Mucosa of rectum (tissue), 2 donors: ENCODE data around the gene CES2.

ENCODE experiments used
- H3K27ac ChIP-seq, 2 donors: one replicate each; pipeline ENCODE4 v1.7.0; 2013; ENCODE audit warnings: inconsistent platforms in 2 of 2, low read depth in 2 of 2, low read length in 2 of 2
- H3K27me3 ChIP-seq, 2 donors: one replicate each; pipeline ENCODE4 v1.7.0; 2013; ENCODE audit warnings: low read length in 2 of 2; ENCODE audit not compliant: control insufficient read depth in 2 of 2, insufficient read depth in 2 of 2
- H3K36me3 ChIP-seq, 2 donors: one replicate each; pipeline ENCODE4 v1.7.0; 2013; ENCODE audit warnings: low read length in 2 of 2; ENCODE audit not compliant: control insufficient read depth in 2 of 2, insufficient read depth in 2 of 2
- H3K4me1 ChIP-seq, 2 donors: one replicate each; pipeline ENCODE4 v1.7.0; 2013; ENCODE audit warnings: low read length in 2 of 2, mild to moderate bottlenecking in 1 of 2; ENCODE audit not compliant: control insufficient read depth in 2 of 2, insufficient read depth in 2 of 2
- H3K4me3 ChIP-seq, 2 donors: one replicate each; pipeline ENCODE4 v1.7.0; 2013; ENCODE audit warnings: low read length in 2 of 2
- H3K9ac ChIP-seq, 2 donors: one replicate each; pipeline ENCODE4 v1.7.0; 2013; ENCODE audit warnings: low read length in 2 of 2, low read depth in 1 of 2, mild to moderate bottlenecking in 1 of 2
- H3K9me3 ChIP-seq, 2 donors: one replicate each; pipeline ENCODE4 v1.7.0; 2013; ENCODE audit warnings: low read length in 2 of 2; ENCODE audit not compliant: control insufficient read depth in 2 of 2
- donor health status: healthy.
- donor health status: Normal muscosa, but diverticular disease.

The CES2 gene

DNA sequence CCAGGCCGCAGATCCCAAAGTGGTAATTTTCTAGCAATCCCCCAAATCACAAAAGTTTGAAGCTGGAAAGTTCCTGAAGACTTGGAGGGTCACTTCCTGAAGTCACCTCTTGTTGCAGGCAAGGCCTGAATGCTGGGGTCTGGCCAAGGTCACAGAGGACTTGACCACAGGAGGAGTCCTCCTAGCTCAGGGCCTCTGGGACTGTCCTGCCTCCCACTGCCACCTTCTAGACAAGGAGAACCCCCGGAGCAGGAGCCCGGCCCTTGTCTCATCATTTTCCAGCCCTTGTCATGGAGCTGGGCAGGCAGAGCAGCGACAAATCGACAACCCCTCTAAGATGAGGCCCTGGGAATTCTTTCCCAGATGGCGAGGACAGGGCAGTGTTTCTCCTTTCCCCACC, 17.0 kb upstream of the CES2 start:
- Histone ChIP-seq H3K4me3 (no peak overlapping the region), H3K27ac (no peak overlapping the region)

DNA sequence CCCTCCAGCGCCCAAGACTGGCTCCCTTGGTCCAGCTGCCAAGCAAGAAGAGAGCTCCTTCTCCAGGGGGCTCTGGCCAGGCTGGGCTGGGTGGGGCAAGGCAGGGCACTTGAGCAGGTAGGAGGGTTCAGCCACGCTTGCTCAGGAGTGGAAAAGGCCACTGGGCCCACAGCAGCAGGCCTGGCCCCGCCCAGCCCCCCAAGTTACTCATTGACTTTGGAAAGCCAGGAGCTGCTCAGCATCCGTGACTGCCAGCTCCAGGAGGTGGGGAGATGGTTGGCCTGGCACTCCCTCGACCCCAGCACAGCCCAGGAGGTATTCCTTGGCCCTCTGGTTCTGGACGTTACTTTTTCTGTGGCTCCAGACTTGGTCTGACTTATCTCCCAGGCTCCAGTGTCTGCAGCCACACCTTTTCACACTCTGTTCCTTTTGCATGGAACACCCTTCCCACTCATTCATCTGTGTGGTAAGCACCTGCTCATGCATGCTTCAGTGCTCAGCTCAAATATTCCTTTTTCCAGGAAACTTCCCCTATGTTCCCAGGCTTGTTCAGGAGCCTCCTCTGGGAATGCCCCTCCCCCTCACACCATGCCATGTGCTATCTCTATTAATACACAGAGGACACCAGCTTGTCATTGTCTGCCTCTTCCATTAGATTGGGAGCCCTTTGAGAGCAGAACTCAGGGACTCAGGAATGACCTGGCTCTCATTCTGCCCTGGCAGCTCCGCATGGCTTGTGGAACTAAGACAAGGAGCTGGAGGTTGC, 16.3 kb upstream of the CES2 start, which contains the start of gene CDH16:
CDH16 (minus strand) TSS at position 83 of the 766 bp plus-strand sequence. CDS start 820 bp downstream, outside the sequence.
- no peak within 1 kb of the TSS for H3K4me3 ChIP-seq
- H3K9ac ChIP-seq: no peak within 1 kb of the TSS
- no peak within 1 kb of the TSS for H3K27ac ChIP-seq
- no peaks in the 10 kb centered on the region for H3K9me3 ChIP-seq
- H3K27me3 ChIP-seq: peaks cover 0 to 8% of the 10 kb centered on the region in 2 donors
- peaks cover 9 to 10% of the 10 kb centered on the region in 2 donors for H3K4me1 ChIP-seq
- H3K36me3 ChIP-seq: no peaks in the 10 kb centered on the region

More for the DNA sequence above, 17.0 kb upstream of the CES2 start:
- H3K27me3 ChIP-seq: peaks cover 0 to 3% of the 10 kb centered on the region in 2 donors
- H3K4me1 ChIP-seq: peaks cover 3 to 6% of the 10 kb centered on the region in 2 donors
- no peaks in the 10 kb centered on the region for H3K9me3 ChIP-seq
- no peak overlapping the region for H3K9ac ChIP-seq
- H3K36me3 ChIP-seq: no peaks in the 10 kb centered on the region

DNA sequence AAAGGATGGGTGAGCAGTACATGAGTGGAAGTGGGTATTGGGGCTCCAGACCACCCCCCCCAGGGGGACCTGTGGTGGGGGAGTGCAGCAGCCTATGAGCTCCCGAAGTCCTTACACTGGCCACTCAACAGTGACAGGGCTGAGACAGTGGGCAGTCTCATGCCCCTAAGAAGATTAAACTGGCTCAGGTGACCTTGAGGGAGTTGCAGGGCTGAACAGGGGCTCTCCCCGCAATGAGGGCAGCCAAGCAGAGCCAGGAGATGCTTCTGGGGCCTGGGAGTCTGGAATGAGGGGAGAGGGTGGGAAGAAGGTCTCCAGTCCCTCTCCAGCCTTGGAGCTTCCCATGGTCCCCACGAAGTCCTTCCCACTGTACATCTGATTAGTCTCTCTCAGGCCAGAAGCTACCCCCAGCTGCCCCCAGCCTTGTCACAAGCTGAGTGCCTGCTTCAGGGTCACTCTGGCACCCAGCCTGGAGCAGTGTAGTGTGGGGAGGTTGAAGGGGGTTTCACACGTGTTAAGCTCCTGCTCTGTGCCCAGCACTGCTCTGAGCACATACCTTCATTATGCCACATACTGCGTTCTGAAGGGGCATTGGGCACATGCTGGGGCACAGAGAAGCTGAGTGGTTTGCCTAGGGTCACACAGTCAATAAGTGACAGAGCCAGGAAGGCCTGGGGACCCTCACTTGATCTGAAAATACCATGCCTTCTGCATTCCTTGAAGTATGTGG, 15.6 kb upstream of the CES2 start:
- Histone ChIP-seq H3K4me1 (peaks cover 12 to 15% of the 10 kb centered on the region in 2 donors), H3K9me3 (no peaks in the 10 kb centered on the region), H3K4me3 (no peak overlapping the region), H3K36me3 (no peaks in the 10 kb centered on the region), H3K27ac (no peak overlapping the region), H3K9ac (no peak overlapping the region), H3K27me3 (peaks cover 2 to 11% of the 10 kb centered on the region in 2 donors)

DNA sequence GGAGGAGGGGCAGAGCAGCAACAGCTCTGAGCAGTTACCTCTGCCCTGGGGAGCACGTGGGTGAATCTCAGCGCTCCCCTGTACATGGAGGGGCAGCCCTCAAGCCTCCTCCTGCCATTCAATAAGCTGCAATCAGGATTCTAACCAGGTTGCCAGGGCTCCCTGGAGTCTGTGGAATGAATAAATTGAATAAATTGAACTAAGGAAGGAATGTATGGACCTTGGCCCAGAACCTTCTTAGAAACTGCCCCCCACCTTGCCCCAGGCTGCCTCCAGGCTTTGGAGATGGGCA, 15.1 kb upstream of the CES2 start:
- Histone ChIP-seq H3K27ac (no peak overlapping the region), H3K27me3 (peaks cover 2 to 13% of the 10 kb centered on the region in 2 donors), H3K9ac (no peak overlapping the region), H3K4me3 (no peak overlapping the region), H3K36me3 (no peaks in the 10 kb centered on the region), H3K9me3 (no peaks in the 10 kb centered on the region), H3K4me1 (peaks cover 12 to 16% of the 10 kb centered on the region in 2 donors)

DNA sequence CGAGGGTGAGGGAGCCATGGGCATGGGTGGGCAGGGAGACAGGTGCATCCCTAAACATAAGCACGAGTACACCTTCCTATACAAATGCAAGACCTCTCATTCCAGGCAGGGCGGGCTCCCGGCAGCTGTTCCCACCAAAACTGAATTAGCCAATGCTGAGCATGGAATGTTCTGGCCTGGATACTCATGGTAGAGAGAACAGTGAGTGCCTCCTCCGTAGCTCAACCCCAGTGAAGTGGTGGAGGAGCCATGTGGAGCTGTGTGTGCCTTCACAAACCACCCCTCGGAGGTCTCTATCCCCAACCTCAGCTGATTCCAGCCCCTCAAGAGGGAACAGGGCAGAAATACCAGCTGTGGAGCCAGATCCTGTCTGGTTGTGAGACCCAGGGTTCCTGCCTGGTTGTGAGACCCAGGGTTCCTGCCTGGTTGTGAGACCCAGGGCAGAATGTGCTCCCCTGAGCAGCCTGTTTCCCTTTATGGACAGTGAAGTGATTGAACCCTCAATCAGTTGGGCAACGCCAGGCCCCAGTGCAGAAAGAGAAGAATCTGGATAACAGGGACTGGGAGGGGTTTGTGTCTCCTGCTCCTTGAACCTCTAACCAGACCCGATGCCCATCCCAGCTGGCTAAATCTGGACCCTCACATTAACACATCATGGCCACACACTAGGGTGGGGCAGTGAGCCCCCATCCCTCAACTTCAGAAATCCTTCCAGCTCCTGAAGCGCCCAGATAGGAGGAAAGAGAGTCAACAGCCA, 14.2 kb upstream of the CES2 start:
- Histone ChIP-seq H3K4me3 (no peak overlapping the region), H3K36me3 (no peaks in the 10 kb centered on the region), H3K4me1 (peaks cover 16 to 18% of the 10 kb centered on the region in 2 donors), H3K27me3 (peaks cover 3 to 14% of the 10 kb centered on the region in 2 donors), H3K27ac (no peak overlapping the region), H3K9me3 (no peaks in the 10 kb centered on the region), H3K9ac (no peak overlapping the region)

DNA sequence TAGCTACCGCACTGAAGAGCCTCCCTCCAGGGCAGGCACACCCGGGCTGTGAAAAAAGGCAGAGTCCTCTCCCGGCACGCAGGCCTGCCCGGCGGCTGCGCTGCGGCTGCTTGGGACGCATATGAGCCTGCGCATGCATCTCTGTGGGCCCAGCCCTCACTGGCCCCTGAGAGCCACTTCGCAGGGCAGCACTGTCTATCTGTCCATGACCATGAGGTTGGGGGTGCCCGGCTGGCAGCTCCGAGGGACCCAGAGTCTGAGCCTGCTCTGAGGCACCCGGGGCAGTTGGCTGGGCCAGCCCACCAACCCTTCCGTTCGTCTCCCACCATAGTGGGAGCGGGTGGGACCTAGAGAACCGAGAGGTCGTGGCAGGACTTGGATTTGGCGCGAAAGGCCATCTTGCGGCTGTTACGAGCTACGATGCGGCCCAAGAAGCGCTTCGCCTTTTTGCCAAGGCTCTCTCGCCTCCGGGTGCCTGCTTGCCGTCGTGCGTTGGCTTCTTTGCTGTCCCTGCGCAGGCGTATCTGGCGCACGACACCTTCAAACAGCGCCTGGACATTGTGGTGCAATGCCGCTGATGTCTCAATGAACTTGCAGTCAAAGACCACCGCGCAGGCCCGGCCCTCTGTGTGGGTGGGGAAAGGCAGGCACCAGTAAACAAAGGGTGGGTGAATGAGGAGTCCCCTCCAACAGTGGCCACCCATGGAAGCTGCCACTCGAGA, 13.4 kb upstream of the CES2 start:
- Histone ChIP-seq H3K27ac (no peak overlapping the region), H3K4me1 (peaks cover 16 to 19% of the 10 kb centered on the region in 2 donors), H3K27me3 (peaks cover 3 to 14% of the 10 kb centered on the region in 2 donors)

DNA sequence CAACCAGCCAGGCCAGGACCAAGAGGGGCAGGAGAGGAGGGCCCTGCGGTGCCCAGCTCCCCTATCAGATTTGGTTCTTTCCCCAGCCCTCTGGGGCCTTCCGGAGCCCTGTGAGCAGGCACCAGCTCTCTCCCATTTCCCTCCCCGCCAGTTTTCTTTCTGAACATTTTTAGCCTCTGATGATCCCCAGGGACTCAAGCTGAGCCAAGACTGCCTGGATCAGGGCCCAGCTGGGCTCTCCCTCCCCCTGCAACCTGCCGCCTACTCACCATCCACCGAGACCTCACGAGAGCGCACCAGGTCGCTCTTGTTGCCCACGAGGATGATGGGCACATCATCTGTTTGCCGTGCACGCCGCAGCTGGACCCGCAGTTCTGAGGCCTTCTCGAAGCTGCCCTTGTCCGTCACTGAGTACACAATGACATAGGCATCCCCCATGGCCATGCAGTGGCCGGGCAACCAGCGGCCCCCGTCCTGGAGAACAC, 12.0 kb upstream of the CES2 start:
- no peak overlapping the region for H3K9ac ChIP-seq
- no peaks in the 10 kb centered on the region for H3K9me3 ChIP-seq
- no peak overlapping the region for H3K4me3 ChIP-seq
- H3K36me3 ChIP-seq: no peaks in the 10 kb centered on the region
- H3K27me3 ChIP-seq: peaks cover 3 to 14% of the 10 kb centered on the region in 2 donors
- H3K4me1 ChIP-seq: peaks cover 16 to 19% of the 10 kb centered on the region in 2 donors
- peak overlapping the region in 1 of 2 donors; percentile 16 for H3K27ac ChIP-seq

More for the DNA sequence above, 13.4 kb upstream of the CES2 start:
- Histone ChIP-seq H3K9me3 (no peaks in the 10 kb centered on the region), H3K36me3 (no peaks in the 10 kb centered on the region), H3K9ac (no peak overlapping the region), H3K4me3 (no peak overlapping the region)

DNA sequence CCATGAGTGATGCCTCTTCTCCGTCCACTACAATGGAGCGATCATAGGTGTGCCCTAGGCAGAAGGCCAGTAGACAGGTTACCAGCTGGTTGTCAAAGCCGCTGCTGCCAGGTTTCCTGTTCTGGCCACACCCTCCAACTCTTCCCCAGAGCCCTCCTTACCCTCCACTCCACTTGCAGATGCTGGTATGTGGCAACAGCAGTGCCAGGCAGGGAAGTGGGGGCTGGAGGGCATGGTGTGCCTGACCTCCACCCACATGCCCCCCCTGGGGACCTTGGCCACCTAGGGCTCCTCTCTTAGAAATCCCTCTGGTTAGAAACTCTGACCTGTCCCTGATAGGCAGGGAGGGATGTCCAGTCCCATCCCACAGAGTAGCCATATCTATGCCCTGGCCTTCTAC, 11.4 kb upstream of the CES2 start:
- Histone ChIP-seq H3K36me3 (no peaks in the 10 kb centered on the region), H3K4me1 (peaks cover 16 to 19% of the 10 kb centered on the region in 2 donors), H3K27me3 (peaks cover 3 to 14% of the 10 kb centered on the region in 2 donors), H3K9me3 (no peaks in the 10 kb centered on the region), H3K4me3 (no peak overlapping the region), H3K27ac (no peak overlapping the region), H3K9ac (peak overlapping the region in 1 of 2 donors; percentile 19)

DNA sequence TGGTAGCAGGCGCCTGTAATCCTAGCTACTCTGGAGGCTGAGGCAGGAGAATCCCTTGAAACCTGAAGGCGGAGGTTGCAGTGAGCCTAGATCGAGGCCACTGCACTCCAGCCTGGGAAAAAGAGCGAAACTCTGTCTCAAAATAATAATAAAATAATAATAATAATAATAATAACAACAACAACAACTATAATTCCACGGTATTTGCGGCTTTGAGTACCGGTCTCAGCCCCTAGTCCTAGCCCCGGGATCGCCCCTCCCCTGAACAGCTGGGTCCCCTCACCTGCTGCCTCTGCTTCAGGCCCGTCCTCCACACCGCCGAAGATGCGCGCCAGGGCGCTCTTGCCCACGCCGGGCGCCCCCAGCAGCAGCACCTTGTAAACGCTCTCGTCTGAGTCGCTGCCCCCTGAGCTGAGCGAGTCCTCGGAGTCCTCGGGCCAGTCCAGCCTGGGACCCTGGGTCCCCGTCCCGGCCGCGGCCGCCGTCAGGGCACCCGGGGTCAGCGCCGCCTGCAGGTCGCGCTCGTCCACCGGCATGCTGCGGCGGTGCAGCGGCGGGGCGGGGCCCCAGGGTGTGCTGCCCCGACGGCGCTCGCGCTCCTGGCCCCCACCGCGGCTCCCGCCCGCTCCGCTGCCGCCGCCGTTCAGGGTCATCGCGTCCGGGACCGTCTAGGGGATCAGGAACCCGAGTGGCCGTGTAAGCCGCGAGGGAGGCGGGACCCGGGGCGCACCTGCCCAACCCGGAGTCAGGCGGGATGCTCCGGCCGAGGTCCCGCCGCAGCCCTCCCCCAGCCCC, 10.6 kb upstream of the CES2 start:
- Histone ChIP-seq H3K27ac (peak overlapping the region; percentile 43 to 50), H3K4me3 (peak overlapping the region; percentile 48 to 57), H3K9me3 (no peaks in the 10 kb centered on the region), H3K4me1 (peaks cover 16 to 18% of the 10 kb centered on the region in 2 donors), H3K9ac (peak overlapping the region; percentile 24 to 61), H3K36me3 (no peaks in the 10 kb centered on the region), H3K27me3 (peaks cover 3 to 14% of the 10 kb centered on the region in 2 donors)
